Stimulated activated CD8-positive, alpha-beta memory T cell treated with anti-CD3 and anti-CD28 coated beads, Interleukin-4, amount 100 ng/mL, for 1 hour (primary cell): ENCODE results near the gene CRYBB3.
"Not testable (repeated sequence)": the region's sequence is repeated elsewhere in the genome, so short reads cannot be mapped to it uniquely, and the experiment has no call there.

Source experiments
- DNase-seq, 2 donors: peaks; one replicate each; pipeline ENCODE4 v3.0.0-alpha.2; 2020; ENCODE audit warnings: low read depth in 2 of 2, low spot score in 1 of 2

CRYBB3 gene

DNA sequence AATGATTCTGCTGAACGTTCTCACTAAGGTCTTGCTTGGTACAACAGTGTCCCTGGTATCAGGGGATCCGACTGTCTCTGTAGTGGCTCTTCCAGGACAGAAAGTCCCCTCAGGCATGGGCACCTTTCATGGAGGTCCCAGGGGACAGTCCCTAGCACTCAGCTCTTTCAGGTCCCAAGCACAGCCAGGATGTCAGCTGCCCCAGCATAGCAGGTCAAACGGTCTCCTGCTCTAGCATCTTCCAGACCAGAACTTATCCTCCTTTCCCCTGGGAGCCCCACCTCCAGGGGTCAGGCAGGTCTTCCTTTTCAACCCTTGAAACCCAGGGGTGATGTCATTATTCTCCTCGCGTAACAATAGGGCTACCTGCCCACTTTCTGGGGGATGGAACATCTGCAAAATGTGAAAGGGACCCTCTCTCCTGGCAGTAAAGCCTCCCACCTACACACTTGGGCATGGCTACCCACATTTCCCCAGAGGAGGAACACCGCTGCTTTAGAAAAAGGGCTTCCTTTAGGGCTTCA, 24.7 kb upstream of the CRYBB3 start:
- no peak for DNase-seq

DNA sequence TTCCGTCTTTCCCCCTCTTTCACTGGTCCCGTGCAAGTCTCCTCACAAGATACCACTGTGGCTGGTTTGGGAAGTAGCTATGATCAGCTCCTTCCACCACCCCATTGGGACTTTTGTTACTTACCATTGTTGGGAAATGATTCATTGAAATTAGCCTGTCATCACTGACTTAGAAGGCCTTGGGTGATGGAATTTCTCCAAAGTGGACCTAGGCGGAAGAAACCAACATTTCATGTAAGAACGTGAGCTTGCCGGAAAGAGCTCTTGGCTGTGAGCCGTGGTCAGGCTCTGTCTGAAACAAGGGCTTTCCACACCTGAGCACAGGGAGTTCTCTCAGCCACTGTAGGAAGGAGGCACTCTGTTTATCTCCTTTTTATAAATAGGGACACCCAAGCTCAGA, 23.5 kb upstream of the CRYBB3 start:
- DNase-seq = no peak

DNA sequence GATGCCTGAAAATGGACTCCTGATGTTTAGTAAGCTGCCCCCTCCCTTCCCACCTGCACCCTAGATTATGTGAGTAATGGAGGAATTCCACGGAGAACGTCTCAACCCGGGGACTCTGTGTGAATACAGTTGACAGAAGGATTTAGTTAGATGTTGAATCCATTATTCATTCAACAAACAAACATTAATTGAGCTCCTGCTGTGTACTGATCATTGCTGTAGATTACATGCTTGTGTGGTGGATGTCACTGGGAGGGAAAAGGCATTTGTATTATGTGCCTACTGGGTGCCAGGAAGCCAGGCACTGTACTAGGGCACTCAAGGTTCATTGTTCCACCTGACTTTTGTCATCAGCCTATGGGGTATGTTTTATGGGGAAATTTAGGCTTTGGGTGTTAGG, 22.9 kb upstream of the CRYBB3 start:
- DNase-seq = no peak

DNA sequence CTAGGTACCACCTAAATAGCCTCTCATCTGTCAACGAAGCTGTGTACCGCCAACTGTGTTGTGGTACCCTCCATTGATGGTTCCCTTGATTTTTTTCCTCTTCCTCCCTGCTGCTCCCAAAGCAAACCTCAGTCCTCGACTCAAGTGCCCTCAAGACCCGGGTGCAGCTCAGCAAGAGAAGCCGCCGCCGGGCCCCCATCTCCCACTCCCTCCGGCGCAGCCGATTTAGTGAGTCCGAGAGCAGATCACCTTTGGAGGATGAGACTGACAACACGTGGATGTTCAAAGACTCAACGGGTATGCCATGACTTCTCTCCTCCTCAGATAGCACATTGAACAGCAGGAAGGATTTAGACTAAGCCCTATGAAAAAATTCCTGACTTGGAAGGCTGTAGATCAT, 22.4 kb upstream of the CRYBB3 start:
- no peak for DNase-seq

DNA sequence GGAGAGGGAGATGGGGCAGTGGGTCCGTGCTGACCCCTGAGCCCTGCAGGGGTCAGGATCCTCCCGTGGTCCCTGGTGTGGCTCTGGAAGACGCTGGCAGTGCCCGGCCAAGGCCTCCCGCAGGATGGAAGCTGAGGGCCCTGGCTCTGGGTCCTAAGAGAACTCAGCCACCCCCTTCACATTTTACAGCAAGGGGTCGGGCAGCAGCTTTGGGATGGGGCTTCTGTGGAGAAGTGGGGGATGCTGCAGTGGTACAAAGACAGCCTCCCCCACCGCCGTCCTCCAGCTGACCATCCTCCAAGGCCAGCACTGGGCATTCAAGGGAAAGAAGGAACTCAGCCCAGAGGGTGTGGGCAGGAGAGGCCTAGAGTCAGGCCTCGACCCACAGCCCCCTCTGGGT, 21.8 kb upstream of the CRYBB3 start:
- no peak for DNase-seq

DNA sequence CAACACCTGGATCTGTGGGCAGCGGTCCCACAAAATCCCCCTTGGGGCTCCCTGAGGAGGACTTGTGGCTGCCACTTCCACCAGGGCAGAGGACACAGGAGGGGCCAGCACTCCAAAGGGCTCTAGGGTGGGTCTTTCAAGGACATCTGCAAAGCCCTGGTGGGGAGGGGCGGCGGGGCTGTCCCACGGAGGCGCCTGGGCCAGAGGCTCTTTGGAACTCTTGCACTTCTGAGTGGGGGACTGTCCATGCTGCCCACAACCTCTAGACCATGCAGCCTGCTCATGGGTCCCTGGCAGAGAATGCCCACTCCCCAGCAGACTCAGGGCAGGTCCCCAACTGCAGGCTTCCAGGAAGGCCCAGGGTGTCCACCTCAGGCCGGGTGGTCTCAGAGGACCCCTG, 21.3 kb upstream of the CRYBB3 start:
- DNase-seq = not testable (repeated sequence)

DNA sequence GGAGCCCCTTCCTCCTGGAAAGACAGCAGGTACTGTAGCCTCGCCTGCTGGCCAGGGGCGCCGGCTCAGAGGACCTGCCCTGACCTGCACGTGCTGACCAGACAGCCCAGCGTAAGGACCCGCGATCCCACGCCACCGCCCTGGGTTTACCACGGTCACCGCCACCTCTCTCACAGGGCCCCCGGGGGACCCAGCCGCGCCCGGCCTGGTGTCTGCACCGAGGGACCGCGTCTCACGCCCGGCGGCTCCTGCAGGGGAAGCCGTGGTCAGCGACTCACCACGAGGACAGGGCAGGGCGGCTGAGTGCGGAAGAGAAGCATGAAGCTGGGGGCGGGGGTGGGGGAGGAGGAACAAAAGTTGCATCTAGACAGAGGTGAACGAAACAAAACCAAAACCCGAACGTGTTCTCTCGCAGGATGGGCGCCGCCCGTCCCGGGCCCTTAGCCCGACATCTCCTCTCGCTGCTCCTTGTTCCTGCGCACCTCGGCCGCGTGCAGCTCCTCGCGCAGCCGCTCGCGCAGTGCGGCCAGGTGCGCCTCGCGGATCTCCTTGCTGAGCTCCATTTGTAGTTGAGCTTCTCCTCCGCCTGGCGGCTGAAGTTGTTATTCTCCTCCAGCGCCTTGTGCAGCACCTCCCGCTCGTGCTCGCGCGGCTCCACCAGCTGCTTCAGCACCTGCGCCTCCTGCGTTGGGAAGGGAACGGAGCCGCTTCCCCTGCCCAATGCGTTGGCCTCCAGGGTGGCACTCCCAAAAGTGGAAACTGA, 20.6 kb upstream of the CRYBB3 start:
- DNase-seq = not testable (repeated sequence)

DNA sequence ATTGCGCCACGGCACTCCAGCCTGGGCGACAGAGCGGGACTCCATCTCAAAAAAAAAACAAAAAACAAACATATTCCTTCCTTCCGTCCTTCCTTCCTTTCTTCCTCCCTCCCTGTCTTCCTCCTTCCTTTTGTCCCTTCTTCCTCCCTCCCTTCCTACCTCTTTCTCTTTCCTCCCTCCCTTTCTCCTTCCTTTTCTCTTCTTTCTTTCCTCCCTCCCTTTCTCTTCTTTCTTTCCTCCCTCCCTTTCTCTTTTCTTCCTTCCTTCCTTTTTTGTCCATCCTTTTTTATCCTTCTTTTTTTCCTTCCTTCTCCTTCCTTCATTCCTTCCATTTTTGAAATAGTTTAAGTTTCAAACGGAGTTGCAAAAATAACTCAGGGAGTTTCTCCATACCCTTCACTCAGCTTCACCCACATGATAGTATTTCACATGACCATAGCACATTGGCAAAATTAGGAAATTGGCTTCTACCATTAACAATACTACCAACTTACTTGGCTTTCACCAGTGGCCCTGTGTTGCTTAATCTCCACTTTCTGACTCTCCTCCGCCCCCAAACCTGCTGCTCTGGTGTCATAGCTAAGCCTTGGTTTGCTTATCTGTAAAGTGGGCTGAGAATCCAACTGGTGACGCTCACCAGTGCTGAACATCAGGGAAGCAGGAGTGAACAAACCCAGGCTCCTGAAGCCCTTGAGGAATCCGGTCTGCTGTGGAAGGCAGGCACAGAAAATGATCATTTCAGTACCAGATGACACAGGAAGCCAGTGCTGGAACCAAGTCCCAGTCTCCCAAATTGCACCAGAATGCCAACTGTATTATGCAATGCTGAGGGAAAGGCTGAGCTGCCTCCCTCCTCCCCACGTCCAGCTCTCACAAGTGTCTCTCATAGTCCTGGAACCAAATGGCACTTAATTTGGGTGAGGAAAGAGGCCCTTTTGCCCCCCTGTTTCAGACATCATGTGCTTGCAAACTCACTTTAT, 17.2 kb upstream of the CRYBB3 start:
- no peak for DNase-seq

DNA sequence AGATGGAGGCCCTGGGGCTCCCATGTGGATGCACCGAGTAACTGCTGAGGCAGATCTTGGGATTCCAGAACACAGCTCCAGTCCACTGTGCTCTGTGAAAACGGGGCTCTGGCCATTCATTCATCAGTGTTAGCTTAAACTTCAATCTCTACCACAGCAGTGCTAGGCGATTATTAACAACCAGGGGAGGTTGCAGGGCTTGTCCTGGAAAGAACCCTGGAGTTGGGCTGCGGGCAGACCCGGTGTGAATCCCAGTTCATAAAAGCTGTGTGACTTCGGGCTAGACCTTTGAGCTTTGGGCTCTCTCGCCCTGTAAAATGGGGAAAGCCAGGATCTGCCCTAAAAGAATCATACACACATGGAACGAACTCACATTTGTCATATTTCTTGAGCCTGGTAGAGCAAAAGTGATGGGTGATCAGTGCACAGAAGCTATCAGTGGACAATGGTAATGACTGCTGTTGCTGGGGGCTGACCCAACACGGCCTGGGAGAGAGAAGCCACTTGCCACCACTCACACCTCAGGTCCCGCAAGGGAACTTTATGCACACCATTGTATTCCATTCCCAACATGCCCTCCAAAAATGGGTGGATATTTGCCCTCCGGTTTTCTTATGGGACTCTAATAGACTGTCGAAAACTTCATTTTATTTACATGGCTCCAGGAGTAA, 15.6 kb upstream of the CRYBB3 start:
- no peak for DNase-seq

DNA sequence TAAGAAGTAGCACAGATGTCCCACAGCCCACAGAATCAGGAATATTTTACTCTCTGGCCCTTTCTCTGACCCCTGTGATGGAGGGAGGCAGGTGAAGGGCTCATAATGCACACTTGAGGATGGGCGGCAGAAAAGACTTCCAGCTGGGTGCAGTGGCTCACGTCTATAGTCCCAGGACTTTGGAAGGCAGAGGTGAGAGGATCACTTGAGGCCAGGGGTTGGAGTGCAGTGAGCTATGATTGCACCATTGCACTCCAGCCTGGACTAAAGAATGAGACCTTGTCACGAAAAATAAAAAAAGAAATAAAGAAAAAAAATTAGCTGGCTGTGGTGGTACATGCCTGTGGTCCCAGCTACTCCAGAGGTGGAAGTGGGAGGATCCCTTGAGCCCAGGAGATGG, 13.5 kb upstream of the CRYBB3 start:
- no peak for DNase-seq

DNA sequence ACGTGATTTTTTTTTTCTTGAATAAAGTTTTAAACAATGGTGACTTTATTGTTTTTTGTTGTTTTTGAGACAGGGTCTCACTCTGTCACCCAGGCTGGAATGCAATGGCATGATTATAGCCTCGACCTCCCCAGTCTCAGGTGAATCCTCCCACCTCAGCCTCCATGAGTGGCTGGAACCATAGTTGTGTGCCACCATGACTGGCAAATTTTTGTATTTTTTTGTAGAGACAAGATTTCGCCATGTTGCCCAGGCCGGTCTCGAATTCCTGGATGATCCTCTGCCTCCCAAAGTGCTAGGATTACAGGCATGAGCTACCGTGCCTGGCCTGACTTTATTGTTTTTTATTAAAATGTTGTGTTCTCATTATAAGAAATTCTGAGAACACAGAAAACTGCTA, 12.2 kb upstream of the CRYBB3 start:
- DNase-seq = no peak

DNA sequence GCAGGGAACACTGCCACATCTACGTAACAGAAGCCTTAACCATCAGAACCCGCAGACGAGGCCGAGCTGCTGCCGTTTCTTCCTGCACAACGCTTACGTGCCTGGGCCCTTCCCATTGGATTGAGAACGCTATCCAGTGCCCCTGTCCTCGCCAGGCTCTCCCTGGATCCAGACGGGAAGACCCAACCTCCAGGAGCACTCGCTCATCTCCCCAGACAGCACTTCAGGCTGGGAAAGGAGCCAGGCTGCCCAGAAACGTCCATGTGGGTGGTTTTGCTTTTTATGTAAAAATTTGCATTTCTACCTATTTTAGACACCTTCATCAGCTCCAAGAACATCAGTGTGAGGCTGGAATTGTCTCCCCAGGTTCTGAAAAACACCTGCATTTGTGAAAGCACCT, 7.3 kb upstream of the CRYBB3 start:
- no peak for DNase-seq

DNA sequence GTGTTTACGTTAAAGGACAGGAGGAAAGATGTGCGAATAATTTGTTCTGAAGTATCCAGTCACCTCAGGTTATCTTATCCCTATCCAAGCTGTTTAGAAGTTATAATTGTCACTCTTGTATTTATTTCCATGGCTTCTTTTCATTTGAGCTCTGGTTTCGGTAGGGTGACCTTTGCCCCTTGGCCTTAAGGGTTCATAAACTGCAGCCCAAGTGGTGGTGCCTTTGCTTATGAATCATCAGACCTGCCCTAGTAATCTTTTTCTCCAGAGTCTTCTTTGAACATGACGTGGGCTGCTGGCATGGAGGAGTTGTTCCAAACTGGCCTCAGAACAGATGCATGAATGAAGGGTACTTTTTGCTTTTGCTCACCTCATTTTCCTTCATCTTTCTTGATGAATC, 6.5 kb upstream of the CRYBB3 start:
- DNase-seq = no peak

DNA sequence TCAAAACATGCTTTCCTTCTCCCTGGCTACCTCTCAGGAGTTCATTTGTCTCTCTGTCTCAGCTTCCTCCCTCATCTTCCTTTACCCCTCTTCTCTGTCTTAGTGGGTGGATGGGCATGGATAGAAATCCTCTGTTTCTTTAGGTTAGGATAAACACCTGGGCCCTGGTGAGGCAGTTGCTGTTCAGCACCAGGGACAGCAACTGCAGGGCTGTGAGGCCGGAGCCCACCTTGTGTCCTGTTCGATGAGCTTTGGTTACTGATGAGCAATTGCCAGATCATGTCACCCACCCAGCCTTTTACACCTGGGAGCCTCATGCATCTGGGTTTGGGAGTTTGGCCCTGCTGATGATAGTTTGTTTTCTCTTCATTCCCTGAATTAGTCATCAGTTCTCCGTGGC, 6.1 kb upstream of the CRYBB3 start:
- no peak for DNase-seq

DNA sequence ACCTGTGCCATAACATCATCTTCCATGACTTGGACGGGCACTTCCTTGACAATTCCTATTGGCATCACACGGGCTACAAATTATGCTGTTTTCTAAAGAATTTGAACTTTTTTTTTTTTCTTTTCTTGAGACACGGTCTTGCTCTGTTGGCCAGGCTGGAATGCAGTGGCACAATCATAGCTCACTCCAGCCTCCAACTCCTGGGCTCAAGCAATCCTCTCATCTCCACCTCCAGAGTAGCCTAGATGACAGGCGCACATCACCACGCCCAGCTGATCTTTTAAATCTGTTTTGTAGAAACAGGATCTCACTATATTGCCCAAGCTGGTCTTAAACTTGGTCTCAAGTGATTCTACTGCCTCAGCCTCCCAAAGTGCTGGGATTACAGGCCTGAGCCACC, 3.3 kb upstream of the CRYBB3 start:
- no peak for DNase-seq

DNA sequence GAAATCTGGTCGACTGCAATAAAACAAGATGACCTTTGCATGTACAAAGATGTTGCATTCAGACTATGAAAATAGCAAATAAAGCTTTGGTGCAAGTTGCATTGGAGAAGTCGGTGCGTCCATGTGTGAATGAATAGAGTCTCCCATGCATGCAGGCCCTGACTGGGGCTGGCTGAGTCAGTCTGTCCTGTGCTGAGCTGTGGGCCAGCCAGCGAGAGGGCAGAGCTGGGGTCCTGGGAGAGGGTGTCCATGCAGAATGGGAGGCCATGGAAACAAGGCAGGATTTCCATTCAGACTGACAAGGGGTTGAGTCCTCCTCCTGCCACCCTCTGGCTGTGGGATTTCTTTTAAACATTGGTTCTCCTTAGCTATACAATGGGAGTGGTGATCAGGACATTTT, 2.3 kb upstream of the CRYBB3 start:
- no peak for DNase-seq

DNA sequence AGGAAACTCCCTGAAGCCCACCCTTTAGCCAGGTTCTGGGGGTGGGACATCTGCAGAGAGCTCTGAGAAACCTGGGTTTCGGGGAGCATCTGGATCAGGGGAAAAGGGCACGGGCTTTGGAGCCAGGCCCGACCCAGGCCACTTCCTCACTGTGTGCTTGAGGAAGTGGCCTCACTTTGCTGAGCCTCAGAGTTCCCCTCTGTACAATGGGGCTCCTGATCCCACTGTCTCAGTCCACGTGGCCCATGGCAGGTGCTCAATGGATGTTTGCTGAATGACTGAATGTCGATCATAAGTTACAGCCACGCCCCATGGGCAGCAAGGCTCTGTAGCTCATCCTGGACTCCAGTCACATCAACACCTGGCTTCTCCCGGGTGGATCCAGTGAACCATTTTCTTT, 1.3 kb downstream of the CRYBB3 start:
- no peak for DNase-seq

DNA sequence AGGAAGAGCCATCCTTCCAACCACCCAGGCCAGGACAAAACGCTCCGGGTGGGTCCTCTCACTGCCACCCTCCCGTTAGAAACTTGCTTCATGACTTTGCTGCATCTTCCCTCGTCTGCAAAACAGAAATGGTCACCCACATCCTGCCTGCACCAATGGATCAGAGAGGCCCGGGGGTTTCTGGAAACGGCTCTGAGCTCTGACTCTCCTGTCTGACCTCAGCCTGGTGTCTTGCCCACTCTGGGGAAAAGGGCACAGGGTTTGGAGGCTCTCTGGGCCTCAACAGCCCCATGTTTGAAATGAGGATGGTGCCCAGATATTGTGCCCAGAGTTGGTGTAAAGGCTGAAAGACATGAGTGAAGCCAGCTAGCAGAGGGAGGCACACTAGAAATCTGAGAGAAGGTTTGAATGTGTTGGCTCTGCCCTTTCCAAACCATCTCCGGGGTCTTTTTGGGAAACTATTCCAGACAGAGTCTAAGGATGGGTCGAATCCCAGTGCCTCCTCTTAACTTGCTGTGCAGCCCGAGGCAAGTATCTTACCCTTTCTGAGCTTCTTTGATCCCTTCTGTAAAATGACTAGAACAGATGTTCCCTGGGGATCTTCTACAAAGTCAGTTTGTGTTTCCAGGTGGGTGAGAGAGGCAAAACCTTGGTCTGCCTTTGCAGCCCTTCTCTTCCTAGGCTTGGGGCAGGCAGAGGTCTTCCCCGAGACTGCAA, 2.1 kb downstream of the CRYBB3 start:
- DNase-seq = no peak

DNA sequence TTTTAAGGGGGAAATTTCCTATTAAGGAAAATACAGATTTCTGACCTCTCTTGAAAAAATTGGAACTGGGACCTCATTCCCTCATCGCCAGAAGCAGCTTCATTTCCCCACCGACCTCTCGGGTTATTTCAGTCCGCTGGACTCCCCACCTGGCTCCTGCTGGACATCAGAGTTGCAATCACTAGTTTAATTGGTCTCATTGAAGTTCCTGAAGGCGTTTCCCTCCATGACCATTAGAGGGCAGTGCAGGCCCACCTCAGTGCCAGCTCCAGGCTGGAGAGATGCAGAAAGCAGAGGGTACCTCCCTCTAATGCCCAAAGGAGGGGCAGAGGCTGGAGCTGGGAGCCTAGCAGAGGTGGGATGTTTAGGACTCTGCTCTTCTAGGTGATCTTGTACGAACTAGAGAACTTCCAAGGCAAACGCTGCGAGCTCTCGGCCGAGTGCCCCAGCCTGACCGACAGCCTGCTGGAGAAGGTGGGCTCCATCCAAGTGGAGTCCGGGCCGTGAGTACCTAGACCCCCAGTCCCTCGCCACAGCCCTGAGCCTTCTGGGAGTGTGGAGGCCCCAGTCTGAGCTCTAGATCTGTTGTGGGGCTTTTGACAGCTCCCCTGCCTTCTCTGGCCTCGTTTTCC, 2.7 kb downstream of the CRYBB3 start:
- DNase-seq = peak in 1 of 2 donors; percentile 2

DNA sequence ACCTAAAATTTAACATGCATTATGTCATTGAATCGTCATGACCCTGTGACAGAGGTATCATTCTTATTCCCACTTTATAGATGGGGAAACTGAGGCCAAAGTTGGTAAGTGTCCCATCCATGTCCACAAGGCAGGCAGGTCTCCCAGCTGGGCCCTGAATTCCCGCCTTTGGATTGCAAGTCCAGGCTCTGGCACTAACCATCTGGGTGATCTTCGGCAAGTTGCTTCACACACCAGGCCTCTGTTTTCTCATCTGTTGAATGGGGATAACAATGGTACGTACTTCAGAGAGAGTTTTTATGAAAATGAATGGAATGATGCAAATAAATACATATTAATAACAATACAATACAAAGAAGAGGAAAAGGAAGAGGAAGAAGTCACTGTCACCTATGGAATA, 3.4 kb downstream of the CRYBB3 start:
- no peak for DNase-seq
